Naive thymus-derived CD4-positive, alpha-beta T cell (primary cell): Measurements from ENCODE around the gene ANXA2. TPM values are rescaled to one million over a fixed set of nuclear protein-coding genes. Genes with fewer than 3 reads are reported as not detected.

Source experiments
- ATAC-seq: fragments of 150-1000 bp; cut with Tn5 transposase; 2 replicates; pipeline ENCODE4 v1.10.0; 2021; ENCODE audit warnings: mild to moderate bottlenecking, moderate library complexity
- CTCF ChIA-PET: fragments of 350-600 bp; sonication (Branson Sonifier 250); formaldehyde crosslinking; loops from one replicate; lab custom pipeline; 2021; ENCODE audit warnings: antibody characterized with exemption; lab: Charles Lee
- POLR2A ChIA-PET: fragments of 350-600 bp; sonication (Branson Sonifier 250); formaldehyde crosslinking; loops from one replicate; lab custom pipeline; 2021; ENCODE audit warnings: antibody characterized with exemption, inconsistent platforms; lab: Charles Lee
- DNase-seq, 9 donors: peaks; one replicate each; pipeline versions ENCODE4 v3.0.0 to v3.0.0-alpha.2; 2020 to 2022; ENCODE audit warnings: mixed read lengths in 1 of 9
- H3K27ac ChIP-seq: one replicate; pipeline ENCODE4 v1.7.0; 2013; ENCODE audit warnings: mild to moderate bottlenecking, low read depth, low read length, moderate library complexity
- H3K27me3 ChIP-seq, 2 donors: one replicate each; pipeline ENCODE4 v1.7.0; 2013; ENCODE audit warnings: low read length in 2 of 2, mild to moderate bottlenecking in 2 of 2, moderate library complexity in 2 of 2; ENCODE audit not compliant: control insufficient read depth in 2 of 2, insufficient read depth in 2 of 2
- H3K36me3 ChIP-seq, 3 experiments: 1 replicate in 2 of 3; 2 replicates in 1 of 3; pipeline ENCODE4 v1.7.0; 2013; ENCODE audit warnings: low read length in 3 of 3, mild to moderate bottlenecking in 3 of 3, moderate library complexity in 1 of 3; ENCODE audit not compliant: insufficient read depth in 3 of 3, control insufficient read depth in 2 of 3
- H3K4me1 ChIP-seq, 2 donors: one replicate each; pipeline ENCODE4 v1.7.0; 2013; ENCODE audit warnings: low read length in 2 of 2, mild to moderate bottlenecking in 2 of 2, moderate library complexity in 1 of 2; ENCODE audit not compliant: control insufficient read depth in 2 of 2, insufficient read depth in 2 of 2
- H3K4me3 ChIP-seq: 2 replicates; pipeline ENCODE4 v1.7.0; 2013; ENCODE audit warnings: mild to moderate bottlenecking, low read length
- H3K9me3 ChIP-seq, 3 experiments: 1 replicate in 2 of 3; 2 replicates in 1 of 3; pipeline ENCODE4 v1.7.0; 2013; ENCODE audit warnings: low read length in 3 of 3; ENCODE audit not compliant: control insufficient read depth in 2 of 3
- H3K27ac Mint-ChIP-seq, 9 donors: one replicate each; pipeline ENCODE4 v1.8.0; 2020 to 2022; ENCODE audit warnings: mixed read lengths in 9 of 9, mild to moderate bottlenecking in 8 of 9, moderate library complexity in 5 of 9, inconsistent platforms in 2 of 9
- H3K27me3 Mint-ChIP-seq, 5 donors: one replicate each; pipeline ENCODE4 v1.8.0; 2021 to 2022; ENCODE audit warnings: mixed read lengths in 5 of 5, mild to moderate bottlenecking in 1 of 5
- H3K36me3 Mint-ChIP-seq, 5 donors: one replicate each; pipeline ENCODE4 v1.8.0; 2020 to 2022; ENCODE audit warnings: mixed read lengths in 5 of 5, mild to moderate bottlenecking in 3 of 5, inconsistent platforms in 1 of 5
- H3K4me1 Mint-ChIP-seq, 7 donors: one replicate each; pipeline ENCODE4 v1.8.0; 2020 to 2022; ENCODE audit warnings: mixed read lengths in 7 of 7, mild to moderate bottlenecking in 3 of 7, inconsistent platforms in 1 of 7
- H3K4me3 Mint-ChIP-seq, 10 donors: one replicate each; pipeline ENCODE4 v1.8.0; 2020 to 2022; ENCODE audit warnings: mild to moderate bottlenecking in 10 of 10, mixed read lengths in 10 of 10, moderate library complexity in 6 of 10, inconsistent platforms in 2 of 10
- H3K9me3 Mint-ChIP-seq, 11 donors: one replicate each; pipeline ENCODE4 v1.8.0; 2020 to 2022; ENCODE audit warnings: mixed read lengths in 11 of 11, mild to moderate bottlenecking in 4 of 11, inconsistent platforms in 1 of 11, moderate library complexity in 1 of 11
- intact Hi-C, 2 donors: fragments of 100-400 bp; cut with micrococcal nuclease; formaldehyde crosslinking; loops; one replicate each; pipeline ENCODE4 v1.15.1; 2023
- polyA plus RNA-seq, 2 donors: library from polyadenylated mRNA; unstranded; fragments of 300-500 nt; fragmentation: Illumina TruSeq; gene quantifications; one replicate each; pipeline ENCODE4 v1.2.3, GENCODE V29; 2021
- total RNA-seq, 6 experiments: library from RNA in 5 of 6; stranded (reverse) in 5 of 6; gene quantifications; 1 replicate in 5 of 6; 2 replicates in 1 of 6; pipeline ENCODE4 v1.2.3 and lab custom pipeline; 2021 to 2026

ANXA2 gene
- total and polyA plus RNA-seq, 7 experiments from 2014 or later: 25.5 to 377 (median 36.6) TPM

DNA sequence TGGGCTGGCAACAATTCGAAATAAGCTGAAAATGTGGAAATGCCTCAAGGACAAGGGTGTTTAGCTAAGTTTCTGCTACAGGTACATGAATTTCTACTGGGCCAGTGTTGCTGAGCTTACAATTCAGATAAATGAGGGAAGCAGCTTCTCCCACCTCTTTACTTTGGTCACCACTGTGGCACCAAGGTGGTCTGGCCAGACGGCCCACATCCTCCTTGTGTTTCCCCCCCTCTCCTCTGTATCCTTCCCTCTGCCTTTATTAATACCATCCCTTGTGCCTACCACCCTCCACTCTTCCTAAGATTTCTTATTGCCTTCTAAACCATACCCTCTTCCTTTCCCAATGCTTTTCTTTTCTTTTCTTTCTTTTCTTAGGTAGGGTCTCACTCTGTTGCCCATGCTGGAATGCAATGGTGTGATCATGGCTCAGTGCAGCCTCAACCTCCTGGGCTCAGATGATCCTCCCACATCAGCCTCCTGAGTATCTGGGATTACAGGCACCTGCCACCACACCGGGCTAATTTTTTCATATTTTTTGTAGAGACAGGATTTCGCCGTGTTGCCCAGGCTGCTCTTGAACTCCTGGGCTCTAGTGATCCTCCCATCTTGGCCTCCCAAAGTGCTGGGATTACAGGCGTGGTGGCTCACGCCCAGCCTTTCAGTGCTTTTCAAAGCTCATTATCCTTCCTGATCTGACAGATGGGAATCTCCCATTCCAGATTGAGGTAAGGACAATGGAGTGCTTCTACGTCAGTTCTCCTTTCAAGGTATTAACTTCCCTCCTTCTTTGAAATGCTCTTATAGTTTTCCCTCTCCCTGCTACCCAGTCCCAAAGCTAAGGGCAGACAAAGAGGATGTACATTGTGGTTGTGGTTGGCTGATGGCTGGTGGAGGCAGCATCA, 14.8 kb downstream of the ANXA2 start:
- H3K4me1 Mint-ChIP-seq: peaks cover 0 to 29% (median 2%) of the 10 kb centered on the region in 7 donors
- no peaks in the 10 kb centered on the region for H3K9me3 ChIP-seq
- CTCF ChIA-PET: no interaction called here
- H3K4me3 ChIP-seq: no peak overlapping the region
- no peaks in the 10 kb centered on the region for H3K27me3 Mint-ChIP-seq
- no peak overlapping the region for H3K4me3 Mint-ChIP-seq
- H3K9me3 Mint-ChIP-seq: no peaks in the 10 kb centered on the region
- intact Hi-C loops: no loop called here
- peaks cover 0 to 41% (median 14%) of the 10 kb centered on the region in 5 donors for H3K36me3 Mint-ChIP-seq
- H3K27me3 ChIP-seq: no peaks in the 10 kb centered on the region
- H3K27ac ChIP-seq: no peak overlapping the region
- peak overlapping the region in 1 of 9 donors; percentile 7 for H3K27ac Mint-ChIP-seq
- ATAC-seq: no peak
- no peaks in the 10 kb centered on the region for H3K36me3 ChIP-seq
- no peaks in the 10 kb centered on the region for H3K4me1 ChIP-seq
- POLR2A ChIA-PET: interaction anchor here (0.5 kb wide), 1 partner anchor 242 kb away, joined by 3 read pairs; no protein-coding TSS in a partner anchor
- DNase-seq: no peak

DNA sequence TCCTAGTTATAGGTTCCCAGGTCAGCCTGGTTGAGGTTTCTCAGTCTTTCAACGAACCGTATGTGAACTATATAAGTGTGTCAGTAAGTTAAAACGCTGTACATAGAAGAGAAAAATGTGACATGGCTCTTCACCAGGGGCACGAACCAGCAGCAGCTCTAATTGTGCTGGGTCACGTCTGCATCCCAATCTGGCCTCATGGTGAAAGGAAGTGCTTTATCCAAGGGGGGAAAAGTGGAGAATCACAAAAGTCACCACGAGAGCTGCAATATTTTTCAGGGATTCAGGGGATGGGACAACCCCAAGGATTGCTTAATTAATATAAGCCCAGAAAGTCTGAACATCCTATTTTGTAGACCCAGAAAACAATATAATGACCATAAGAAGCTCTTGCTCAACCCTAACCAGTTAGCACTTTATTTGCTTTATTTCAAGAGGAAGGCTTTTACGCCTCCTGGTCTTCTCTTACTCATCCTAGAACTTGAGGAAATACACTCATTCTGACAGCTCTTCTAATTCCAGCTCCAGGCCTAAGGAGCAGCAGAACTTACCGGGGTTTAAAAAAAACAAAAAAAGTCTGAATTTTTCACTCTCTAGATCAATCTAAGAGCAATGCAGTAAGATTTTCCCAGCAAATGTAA, 16.5 kb downstream of the ANXA2 start:
- POLR2A ChIA-PET: no interaction called here
- peaks cover 0 to 15% (median 0%) of the 10 kb centered on the region in 7 donors for H3K4me1 Mint-ChIP-seq
- no peak overlapping the region for H3K4me3 ChIP-seq
- H3K27me3 Mint-ChIP-seq: no peaks in the 10 kb centered on the region
- DNase-seq: no peak
- peak overlapping the region in 1 of 9 donors; percentile 65 for H3K27ac Mint-ChIP-seq
- no peak overlapping the region for H3K27ac ChIP-seq
- no peaks in the 10 kb centered on the region for H3K9me3 ChIP-seq
- no peak for ATAC-seq
- H3K36me3 ChIP-seq: peaks cover 0 to 8% (median 4%) of the 10 kb centered on the region in 3 experiments
- intact Hi-C loops: no loop called here
- no peaks in the 10 kb centered on the region for H3K9me3 Mint-ChIP-seq
- peaks cover 0 to 36% (median 18%) of the 10 kb centered on the region in 5 donors for H3K36me3 Mint-ChIP-seq
- CTCF ChIA-PET: no interaction called here
- H3K4me1 ChIP-seq: no peaks in the 10 kb centered on the region
- H3K4me3 Mint-ChIP-seq: no peak overlapping the region
- no peaks in the 10 kb centered on the region for H3K27me3 ChIP-seq

DNA sequence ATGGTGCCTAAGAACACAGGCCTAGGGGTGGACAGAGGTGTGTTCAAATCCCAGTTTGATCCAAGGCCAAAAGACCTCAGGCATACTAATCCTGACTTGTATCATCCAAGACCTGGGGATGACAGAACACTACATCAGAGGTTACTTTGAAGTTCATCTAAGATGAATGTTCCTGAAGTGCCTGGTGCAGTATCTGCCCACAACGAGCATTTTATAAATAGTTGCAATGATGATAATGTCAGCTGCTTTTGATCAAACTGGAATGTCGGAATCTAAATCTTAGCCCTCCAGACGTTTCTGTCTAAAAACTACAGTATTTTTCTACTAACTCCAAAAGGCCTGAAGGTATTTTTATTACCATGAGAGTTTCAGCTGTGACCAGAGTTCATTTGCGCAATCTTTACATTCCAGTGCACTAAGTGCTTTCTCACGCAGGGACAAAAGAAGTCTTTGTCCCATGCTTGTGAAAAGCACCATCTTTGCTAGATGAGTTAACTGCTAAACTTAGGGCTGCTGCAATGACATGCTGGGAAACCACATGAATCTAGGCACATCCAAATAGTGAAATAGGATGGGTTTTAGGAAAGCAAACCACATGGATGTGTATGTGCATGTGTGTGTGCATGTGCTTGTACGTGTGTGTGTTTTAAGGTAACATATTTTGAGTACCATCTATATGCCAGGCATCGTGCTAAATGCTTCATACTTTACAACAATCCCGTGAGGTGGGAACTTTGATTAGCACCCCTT, 18.1 kb downstream of the ANXA2 start:
- Mint-ChIP-seq H3K9me3 (no peaks in the 10 kb centered on the region), H3K4me3 (no peak overlapping the region), H3K27ac (no peak overlapping the region), H3K36me3 (peaks cover 0 to 35% (median 18%) of the 10 kb centered on the region in 5 donors), H3K27me3 (no peaks in the 10 kb centered on the region), H3K4me1 (peaks cover 0 to 16% (median 0%) of the 10 kb centered on the region in 7 donors)
- Histone ChIP-seq H3K4me1 (no peaks in the 10 kb centered on the region), H3K9me3 (no peaks in the 10 kb centered on the region), H3K36me3 (peaks cover 0 to 8% (median 4%) of the 10 kb centered on the region in 3 experiments), H3K27ac (no peak overlapping the region), H3K4me3 (no peak overlapping the region), H3K27me3 (no peaks in the 10 kb centered on the region)
- ChIA-PET CTCF (no interaction called here), POLR2A (no interaction called here)
- intact Hi-C loops: no loop called here
- ATAC-seq: no peak
- no peak for DNase-seq

DNA sequence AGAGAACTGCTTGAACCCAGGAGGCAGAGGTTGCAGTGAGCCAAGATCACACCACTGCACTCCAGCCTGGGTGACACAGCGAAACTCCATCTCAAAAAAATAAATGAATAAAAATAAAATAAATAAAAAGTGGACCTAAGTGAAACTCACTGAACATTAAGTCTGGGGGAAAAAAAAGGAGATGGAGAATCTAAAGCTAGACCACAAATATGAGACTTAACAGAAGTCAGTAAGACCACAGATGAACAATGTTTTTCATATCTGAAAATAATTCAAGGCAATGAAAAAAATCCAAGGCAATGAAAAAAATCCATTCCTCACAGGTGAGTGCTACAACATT, 18.6 kb downstream of the ANXA2 start:
- Mint-ChIP-seq H3K4me1 (peaks cover 0 to 16% (median 0%) of the 10 kb centered on the region in 7 donors), H3K36me3 (peaks cover 0 to 34% (median 15%) of the 10 kb centered on the region in 5 donors), H3K27me3 (no peaks in the 10 kb centered on the region), H3K27ac (no peak overlapping the region), H3K4me3 (no peak overlapping the region), H3K9me3 (no peaks in the 10 kb centered on the region)
- Histone ChIP-seq H3K9me3 (no peaks in the 10 kb centered on the region), H3K4me1 (no peaks in the 10 kb centered on the region), H3K27ac (no peak overlapping the region), H3K4me3 (no peak overlapping the region), H3K36me3 (peaks cover 0 to 8% (median 4%) of the 10 kb centered on the region in 3 experiments), H3K27me3 (no peaks in the 10 kb centered on the region)
- ATAC-seq (no peak), DNase-seq (no peak)
- intact Hi-C loops: no loop called here
- ChIA-PET POLR2A (no interaction called here), CTCF (no interaction called here)

DNA sequence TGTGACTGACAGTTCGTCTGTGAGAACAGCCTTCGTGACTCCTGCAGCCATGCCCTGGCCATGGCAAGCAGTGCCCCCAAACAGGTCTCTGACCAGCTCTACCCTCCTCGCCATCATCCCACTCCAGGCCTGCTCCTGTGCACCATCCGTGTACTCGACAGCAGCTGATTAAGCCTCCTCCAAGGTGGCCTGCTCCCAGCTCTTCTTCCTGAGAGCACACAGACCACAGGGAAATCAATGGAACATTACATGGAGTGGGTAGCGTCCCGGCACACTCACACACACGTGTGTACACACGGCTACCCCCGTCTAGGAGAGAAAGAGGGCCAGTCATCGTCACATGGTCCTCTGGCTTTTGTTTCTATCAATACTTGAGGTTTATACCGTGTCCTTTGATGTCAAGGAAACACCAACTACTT, 21.1 kb downstream of the ANXA2 start:
- CTCF ChIA-PET: no interaction called here
- Histone ChIP-seq H3K36me3 (peaks cover 0 to 8% (median 4%) of the 10 kb centered on the region in 3 experiments), H3K9me3 (no peaks in the 10 kb centered on the region), H3K4me3 (no peak overlapping the region), H3K4me1 (no peaks in the 10 kb centered on the region), H3K27me3 (no peaks in the 10 kb centered on the region), H3K27ac (no peak overlapping the region)
- no peak for DNase-seq
- peaks cover 0 to 15% (median 0%) of the 10 kb centered on the region in 7 donors for H3K4me1 Mint-ChIP-seq
- intact Hi-C loops: no loop called here
- POLR2A ChIA-PET: interaction anchor here (0.7 kb wide), 2 partner anchors 23 to 102 kb away, joined by 3 read pairs; no protein-coding TSS in a partner anchor
- peaks cover 0 to 35% (median 14%) of the 10 kb centered on the region in 5 donors for H3K36me3 Mint-ChIP-seq
- no peaks in the 10 kb centered on the region for H3K9me3 Mint-ChIP-seq
- ATAC-seq: no peak
- H3K27me3 Mint-ChIP-seq: no peaks in the 10 kb centered on the region
- no peak overlapping the region for H3K27ac Mint-ChIP-seq
- no peak overlapping the region for H3K4me3 Mint-ChIP-seq

DNA sequence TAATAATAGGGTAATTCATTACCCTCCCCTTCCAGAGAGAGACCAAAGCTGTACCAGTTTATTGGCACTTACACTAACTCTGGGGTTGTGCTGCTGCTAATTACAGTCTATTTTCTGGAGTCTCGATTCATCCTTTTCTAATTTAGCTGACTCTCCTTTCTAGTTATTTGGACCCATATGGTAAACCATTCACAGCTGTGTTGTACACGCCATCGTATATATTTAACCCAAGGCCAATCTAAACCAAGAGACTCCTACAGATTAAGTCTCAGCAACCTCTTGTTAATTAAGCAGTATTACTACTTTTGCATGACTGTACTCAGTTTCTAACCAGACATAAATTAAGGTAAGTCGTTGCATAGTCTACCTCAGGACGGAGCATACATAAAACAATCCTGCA, 22.5 kb downstream of the ANXA2 start:
- no peak overlapping the region for H3K4me3 Mint-ChIP-seq
- peaks cover 0 to 20% (median 0%) of the 10 kb centered on the region in 7 donors for H3K4me1 Mint-ChIP-seq
- intact Hi-C loops: no loop called here
- ATAC-seq: no peak
- peaks cover 0 to 39% (median 11%) of the 10 kb centered on the region in 5 donors for H3K36me3 Mint-ChIP-seq
- no peaks in the 10 kb centered on the region for H3K9me3 Mint-ChIP-seq
- Histone ChIP-seq H3K27me3 (no peaks in the 10 kb centered on the region), H3K27ac (no peak overlapping the region), H3K9me3 (no peaks in the 10 kb centered on the region), H3K36me3 (peaks cover 0 to 8% (median 4%) of the 10 kb centered on the region in 3 experiments), H3K4me3 (no peak overlapping the region), H3K4me1 (no peaks in the 10 kb centered on the region)
- no peaks in the 10 kb centered on the region for H3K27me3 Mint-ChIP-seq
- H3K27ac Mint-ChIP-seq: no peak overlapping the region
- DNase-seq: no peak
- ChIA-PET CTCF (interaction anchor here (2.4 kb wide), 1 partner anchor 15 kb away, joined by 5 read pairs; no protein-coding TSS in a partner anchor), POLR2A (interaction anchor here (0.6 kb wide), 1 partner anchor 1326 kb away, joined by 3 read pairs; no protein-coding TSS in a partner anchor)
